NCI-H69 (cell line): ENCODE data around the gene URB1.
"Not testable (repeated sequence)": the region's sequence is repeated elsewhere in the genome, so short reads cannot be mapped to it uniquely, and the experiment has no call there.

Experiments
- DNase-seq: peaks from one replicate; lab custom pipeline; 2025; lab: John Stamatoyannopoulos, UW

Gene URB1

DNA sequence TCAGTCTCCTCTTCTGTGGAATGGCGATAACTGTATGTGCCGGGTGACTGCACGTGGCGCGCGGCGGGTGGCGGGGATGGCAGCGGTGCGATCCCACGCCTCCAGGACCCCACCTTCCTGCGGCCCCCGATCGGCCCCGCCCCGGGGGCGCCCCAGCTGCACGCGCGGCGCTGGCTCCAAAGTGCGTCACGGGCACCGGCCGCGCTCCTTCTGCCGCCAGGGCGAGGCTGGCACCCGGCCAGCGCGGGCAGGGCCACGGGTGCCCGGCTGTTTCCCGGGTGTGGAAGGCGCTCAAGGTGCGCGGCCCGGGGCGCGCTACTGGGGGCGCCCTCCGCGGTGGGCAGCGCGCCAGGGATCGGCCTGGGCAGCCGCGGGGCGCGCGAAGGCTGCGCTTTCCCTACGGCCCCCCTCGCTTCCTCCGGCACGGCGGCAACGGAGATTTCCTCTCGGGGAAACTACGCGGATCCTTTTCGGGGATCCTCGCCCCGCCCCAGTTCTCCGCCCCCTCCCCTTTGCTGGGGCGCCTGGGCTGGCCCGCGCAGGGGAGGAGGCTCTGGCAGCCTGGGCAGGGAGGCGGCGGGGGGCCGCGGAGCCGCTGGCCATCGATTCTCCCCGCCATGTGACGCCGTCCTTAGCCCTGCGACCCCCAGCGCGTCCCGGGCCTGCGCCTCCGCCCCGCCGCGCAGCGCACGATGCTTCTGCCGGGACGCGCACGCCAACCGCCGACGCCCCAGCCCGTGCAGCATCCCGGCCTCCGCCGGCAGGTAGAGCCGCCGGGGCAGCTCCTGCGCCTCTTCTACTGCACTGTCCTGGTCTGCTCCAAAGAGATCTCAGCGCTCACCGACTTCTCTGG, 19.6 kb upstream of the URB1 start, which contains the start of gene EVA1C:
Gene EVA1C (plus strand): TSS at position 545 of the 853 bp plus-strand sequence. CDS start 148 bp downstream, at position 693.
- peak; percentile 83 for DNase-seq

- DNase-seq: peak; percentile 89
Observed at GRCh38 chr21:32411350-32412161, 18.7 kb upstream of the URB1 start.

DNA sequence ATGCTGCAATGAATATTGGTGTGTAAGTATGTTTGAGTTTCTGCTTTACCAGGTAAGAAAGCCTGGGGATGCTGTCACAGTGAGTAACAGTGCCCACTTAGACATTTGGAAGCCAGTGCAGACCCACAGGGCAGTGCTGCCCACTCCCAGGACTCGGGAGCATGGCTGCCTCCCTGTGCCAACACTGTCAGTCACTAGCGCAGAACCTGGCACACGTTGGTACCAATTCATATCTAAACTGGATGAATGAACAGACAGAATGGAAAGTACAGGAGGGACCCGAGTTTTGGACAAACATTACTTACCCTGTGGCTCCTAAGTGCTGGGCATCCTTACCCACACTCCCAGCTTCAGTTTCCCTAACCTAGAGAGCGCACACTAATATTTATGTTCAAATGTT, 18.1 kb upstream of the URB1 start:
- no peak for DNase-seq

DNA sequence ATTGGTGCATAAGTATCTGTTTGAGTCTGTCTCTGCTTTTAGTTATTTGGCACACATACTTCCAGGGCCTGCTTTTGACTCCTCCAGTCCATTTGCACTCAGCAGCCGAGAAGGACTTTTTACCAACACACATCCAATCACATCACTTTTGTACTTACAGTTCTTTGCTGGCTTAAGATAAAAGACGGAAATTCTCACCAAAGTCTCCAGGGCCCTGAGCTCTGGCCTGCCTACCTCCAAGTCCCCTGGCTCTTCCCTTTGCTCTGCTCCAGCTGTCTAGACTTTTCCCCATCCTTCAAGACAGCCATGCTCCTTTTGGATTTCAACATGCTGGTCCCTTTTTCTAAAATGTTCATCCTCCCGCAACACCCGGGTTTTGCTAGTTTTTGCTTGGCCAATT, 17.5 kb upstream of the URB1 start:
- no peak for DNase-seq

DNA sequence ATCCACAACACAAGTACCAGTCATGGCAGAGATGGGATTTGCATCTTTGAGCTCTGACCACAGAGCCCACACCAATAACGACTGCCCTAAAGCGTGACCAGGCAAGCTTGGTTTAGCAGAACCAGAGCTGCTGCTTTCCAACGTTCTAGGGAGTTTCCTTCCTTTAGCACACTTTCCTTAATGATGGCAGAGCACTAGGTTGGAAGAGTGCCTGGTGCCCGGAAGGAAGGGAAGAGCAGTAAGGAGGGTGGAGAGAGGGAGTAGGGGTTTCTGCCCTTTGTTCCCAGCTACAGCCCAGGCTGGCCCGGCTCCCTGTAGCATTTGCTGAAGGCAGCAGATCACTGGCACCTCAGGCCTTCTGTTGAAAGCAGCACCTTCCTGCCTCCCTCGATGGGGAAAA, 13.6 kb upstream of the URB1 start:
- no peak for DNase-seq

GRCh38 chr21:32403201-32403777, 10.5 kb upstream of the URB1 start:
- peak; percentile 82 for DNase-seq

DNA sequence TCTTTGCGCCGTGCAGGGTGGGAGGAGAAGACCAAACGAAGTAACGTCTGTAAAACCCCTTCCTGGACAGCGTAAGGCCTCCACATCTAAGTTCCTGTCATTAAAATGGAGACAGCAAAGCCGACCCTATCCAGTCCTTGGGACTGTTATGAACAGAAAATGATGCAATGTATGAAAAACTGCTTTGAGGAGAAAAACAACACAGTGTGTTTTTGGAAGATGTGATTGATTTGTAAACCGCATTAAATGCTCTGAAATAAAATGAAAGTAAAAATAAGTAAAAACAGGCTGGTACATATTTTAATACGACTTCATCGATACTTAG, 827 bp upstream of the URB1 start:
- no peak for DNase-seq

DNA sequence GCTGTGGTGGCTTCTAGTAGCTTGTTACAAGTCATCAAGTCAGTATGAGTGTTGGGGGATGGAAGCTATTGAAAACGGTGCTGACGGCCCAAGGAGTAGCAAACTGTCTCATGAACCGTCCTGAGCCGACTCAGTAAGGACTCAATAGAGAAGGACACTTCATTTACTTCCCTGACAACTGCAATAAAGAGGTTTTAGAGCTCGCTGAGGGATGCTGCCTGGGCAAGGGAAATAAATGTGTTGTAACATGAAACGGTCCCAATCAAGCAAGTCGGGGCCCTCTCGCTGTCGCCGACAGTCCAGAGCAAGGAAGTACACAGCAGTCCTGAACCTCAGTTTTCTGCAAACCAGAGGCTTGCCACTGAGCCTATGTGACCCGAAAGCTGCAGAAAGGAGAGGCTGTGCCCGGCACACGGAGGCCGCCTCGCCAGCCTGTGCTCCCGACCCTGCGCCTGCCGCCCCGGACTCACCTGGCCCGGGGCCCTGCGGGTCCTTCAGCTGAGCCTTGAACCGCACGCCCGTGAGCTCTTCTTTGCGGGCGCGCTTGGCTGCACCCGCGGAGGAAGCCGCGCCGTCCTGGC, 423 bp downstream of the URB1 start:
- peak; percentile 23 for DNase-seq

DNA sequence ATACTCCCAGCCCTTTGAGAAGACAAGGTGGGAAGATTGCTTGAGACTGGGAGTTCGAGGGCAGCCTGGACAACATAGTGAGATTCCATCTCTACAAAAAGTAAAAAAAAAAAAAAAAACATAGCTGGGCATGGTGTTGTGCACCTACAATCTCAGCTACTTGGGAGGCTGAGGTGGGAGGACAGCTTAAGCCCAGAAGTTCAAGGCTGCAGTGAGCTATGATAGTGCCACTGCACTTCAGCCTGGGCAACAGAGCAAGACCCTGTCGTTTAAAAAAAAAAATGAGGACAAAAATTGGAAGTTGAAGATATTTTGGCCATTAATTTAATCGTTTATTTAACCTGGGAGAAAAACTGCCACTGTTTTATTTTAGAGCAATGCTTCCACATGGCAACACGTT, 1.1 kb downstream of the URB1 start:
- DNase-seq: no peak

GRCh38 chr21:32390537-32391224, 2.1 kb downstream of the URB1 start:
- not testable (repeated sequence) for DNase-seq

DNA sequence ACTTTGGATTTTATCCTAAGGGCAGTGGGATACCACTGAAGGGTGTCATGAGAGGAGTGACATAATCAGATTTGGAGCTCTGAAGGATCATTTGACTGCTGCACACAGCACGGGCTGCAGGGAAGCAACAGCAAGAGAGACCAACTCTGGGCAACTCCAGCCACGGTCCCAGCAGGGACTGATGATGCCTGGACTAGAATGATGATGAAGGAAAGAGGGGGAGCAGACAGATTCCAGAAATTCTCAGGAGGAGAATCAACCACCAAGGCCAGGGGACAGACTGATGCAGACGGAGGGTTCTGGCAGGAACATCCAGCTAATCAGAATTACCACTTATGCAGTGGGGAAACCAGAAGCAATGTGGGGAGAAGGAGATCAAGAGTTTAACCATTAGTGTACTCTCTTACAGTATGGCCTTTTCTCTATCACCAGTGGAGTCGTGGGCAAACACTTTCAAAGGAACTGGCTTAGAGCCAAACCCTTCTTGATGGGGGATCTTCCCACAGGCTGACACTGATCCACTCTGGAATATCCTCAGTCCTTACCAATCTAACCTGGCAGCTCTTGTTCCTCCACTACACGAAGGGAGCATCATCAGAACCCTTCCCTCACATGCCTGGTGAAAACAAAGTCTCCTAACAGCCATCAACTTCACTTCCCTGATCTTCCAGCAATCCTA, 3.3 kb downstream of the URB1 start:
- no peak for DNase-seq

DNA sequence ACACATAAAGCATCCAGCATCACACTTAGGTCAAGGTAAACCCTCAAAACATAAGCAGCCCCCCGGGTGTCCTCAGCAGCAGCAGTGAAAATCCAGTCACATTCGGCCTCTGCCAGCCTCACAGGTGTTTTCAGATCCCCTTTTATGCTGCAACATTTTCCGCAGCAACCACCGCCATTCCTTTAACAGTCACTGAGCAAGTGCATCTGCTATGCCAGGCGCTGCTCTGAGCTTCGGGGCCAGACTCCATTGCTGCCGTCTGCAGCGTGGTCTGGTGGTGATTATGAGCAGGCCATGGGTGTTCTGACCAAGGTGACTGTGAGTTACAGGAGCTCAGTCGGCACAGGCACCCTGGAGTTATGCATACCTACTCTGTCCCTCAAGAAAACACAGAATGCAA, 4.5 kb downstream of the URB1 start:
- DNase-seq: no peak

DNA sequence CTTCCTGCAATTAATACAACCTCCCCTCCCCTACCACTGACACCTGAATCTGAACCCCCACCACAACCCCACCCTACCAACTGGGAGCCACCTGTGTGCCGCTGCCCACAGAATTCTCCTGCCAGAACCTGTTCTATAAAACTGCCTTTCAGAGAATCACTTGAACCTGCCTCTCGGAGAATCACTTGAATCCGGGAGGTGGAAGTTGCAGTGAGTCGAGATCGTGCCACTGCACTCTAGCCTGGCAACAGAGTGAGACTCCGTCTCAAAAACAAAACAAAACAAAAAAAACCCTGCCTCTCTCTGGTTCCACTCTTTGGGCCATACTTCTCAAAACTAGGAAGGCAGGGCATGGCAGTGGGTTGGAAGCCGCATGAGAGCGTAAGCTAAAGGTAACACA, 5.7 kb downstream of the URB1 start:
- DNase-seq: no peak

DNA sequence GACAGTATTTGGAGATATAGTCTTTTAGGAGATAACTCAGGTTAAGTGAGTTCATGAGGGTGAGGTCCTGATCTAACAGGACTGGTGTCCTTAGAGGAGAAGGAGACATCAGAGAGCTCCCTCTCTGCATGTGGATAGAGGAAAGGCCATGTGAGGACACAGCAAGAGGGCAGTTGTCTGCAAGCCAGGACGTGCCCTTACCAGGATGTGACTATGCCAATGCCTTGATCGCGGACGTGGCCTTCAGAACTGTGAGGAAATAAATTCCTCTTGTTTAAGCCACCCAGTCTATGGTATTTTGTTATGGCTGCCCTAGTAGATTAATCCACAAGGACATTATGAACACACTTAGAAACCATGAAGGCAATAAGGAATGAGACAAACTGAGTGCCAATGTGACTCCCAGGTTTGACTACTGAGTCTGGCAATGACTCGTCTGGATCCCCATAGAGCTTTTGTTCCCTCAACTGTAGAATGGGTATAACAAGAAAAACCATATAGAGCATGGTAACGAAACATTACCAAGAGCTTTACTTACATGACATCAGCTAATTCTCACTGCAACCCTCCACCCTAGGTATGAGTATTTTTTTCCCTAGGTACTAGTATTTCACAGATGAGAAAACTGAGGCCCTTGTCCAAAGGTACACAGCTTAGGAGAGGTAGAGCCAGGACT, 6.5 kb downstream of the URB1 start:
- peak; percentile 11 for DNase-seq

DNA sequence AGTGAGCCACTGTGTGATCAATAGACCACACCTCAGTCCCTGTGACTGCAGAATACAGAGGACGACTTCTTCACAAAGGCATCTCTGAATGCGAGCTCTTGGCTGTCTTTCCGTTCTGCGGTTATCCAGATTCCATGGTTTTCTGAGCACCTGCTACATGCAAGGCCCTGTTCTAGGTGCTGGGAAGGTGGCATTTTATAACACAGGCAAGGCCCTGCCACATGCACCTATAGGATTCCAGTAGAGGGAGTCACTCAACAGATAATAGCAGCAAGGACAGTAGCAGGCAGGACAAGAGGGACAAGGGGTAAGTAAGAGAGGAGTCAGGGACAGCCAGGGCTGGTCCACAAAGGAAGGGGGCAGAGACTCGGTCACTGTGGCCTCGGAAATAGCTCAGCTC, 9.0 kb downstream of the URB1 start:
- DNase-seq: no peak

- DNase-seq: peak; percentile 97
Observed at GRCh38 chr21:32382108-32382644, 10.6 kb downstream of the URB1 start.

DNA sequence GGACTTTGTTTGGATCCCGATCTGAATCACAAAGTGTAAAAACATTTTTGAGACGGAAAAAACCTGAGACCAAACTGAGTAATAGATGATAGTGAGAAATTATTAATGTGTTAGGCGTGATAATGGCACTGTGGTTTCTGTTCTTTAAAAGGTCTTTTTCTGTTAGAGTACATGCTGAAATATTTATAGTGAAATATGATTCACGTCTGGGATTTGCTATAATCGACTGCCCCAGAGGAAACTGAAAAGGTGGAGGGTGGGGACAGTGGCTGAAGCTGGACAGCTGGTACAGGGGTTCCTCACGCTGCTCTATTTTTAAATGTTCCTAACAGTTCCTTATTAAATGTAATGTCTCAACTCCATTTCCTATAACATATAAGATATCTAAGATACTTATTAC, 11.2 kb downstream of the URB1 start:
- DNase-seq: no peak

- no peak for DNase-seq
Observed at GRCh38 chr21:32380940-32381339, 11.9 kb downstream of the URB1 start.

DNA sequence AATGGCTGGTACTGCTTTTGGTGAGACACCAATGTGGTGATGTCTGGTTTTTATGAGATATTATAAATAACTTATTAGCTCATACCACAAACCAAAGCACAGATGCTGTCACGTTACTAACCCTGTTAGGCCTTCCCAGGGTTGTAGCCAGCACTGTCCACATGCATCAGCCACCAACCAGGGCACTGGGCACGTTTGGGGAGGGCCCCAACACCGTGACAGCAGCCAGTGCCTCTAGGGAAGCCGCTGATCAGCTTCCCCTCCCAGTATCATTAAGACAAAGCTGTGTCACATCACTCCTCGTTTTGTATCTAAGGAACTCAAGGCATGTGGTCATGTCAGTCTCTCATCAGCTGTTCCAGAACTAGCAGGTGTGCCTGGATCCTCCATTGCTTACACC, 13.9 kb downstream of the URB1 start:
- DNase-seq: no peak

DNA sequence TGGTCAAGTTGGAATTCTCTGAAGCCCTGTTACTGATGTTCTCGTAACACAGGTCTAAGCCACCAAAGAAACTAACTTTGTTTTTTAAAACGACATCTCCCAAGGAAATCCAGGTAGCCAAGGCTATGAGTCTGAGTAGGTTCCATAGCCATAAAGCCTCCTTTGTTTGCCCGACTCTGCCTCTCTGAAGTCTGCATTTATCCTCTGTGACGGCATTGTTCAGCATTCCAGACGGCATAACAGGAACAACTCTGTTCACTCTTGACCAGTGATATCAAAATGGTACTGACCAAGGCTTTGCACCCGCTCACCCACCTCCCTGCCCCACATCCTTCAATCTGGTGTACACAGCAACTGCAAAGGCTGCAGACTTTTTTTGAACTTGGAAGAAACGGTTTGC, 14.8 kb downstream of the URB1 start:
- DNase-seq: no peak

DNA sequence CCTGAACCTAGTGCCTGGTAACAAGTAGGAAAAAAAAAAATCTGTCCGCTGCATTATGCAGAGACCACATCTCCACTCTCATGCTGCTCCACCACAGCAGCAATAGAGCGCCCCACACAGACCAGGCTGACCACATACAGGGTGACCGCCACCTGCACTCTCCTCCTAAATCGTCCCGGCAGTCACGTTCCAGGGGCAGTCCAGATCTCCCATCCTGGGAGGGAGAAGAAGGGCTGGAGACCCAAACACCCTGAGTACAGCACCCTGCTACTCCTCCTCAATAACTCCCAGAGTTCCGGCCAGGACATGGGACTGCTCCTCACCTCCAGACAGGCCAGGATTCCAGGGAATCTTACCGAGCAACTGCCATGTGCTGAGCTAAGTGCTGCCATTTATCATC, 15.3 kb downstream of the URB1 start:
- no peak for DNase-seq
